Activated CD4-positive, alpha-beta T cell treated with anti-CD3 and anti-CD28 coated beads, Interleukin-2, amount 50 U/mL, for 4 hours (primary cell): ENCODE data around the gene NTM.

Source experiments
- DNase-seq, 2 experiments: peaks; one replicate each; pipeline ENCODE4 v3.0.0-alpha.2; 2020

NTM gene

GRCh38 chr11:131572423-131572822, 202.0 kb downstream of the NTM start:
- no peak for DNase-seq

- no peak for DNase-seq
Measured at GRCh38 chr11:131579932-131580387, 209.5 kb downstream of the NTM start.

- no peak for DNase-seq
Measured at GRCh38 chr11:131580476-131580875, 210.1 kb downstream of the NTM start.

- DNase-seq: no peak
Measured at GRCh38 chr11:131581046-131581445, 210.6 kb downstream of the NTM start.

GRCh38 chr11:131582021-131582525, 211.7 kb downstream of the NTM start:
- no peak for DNase-seq

- DNase-seq: no peak
Measured at GRCh38 chr11:131583421-131583820, 213.0 kb downstream of the NTM start.

GRCh38 chr11:131583938-131584337, 213.5 kb downstream of the NTM start:
- DNase-seq: no peak

- no peak for DNase-seq
Measured at GRCh38 chr11:131584785-131585592, 214.6 kb downstream of the NTM start.

- no peak for DNase-seq
Measured at GRCh38 chr11:131588057-131588456, 217.6 kb downstream of the NTM start.

- no peak for DNase-seq
Measured at GRCh38 chr11:131591051-131591461, 220.6 kb downstream of the NTM start.

- no peak for DNase-seq
Measured at GRCh38 chr11:131592152-131592551, 221.7 kb downstream of the NTM start.

GRCh38 chr11:131592734-131593133, 222.3 kb downstream of the NTM start:
- no peak for DNase-seq

GRCh38 chr11:131593301-131593700, 222.9 kb downstream of the NTM start:
- no peak for DNase-seq

GRCh38 chr11:131595797-131596196, 225.4 kb downstream of the NTM start:
- no peak for DNase-seq

GRCh38 chr11:131597890-131598289, 227.5 kb downstream of the NTM start:
- no peak for DNase-seq

GRCh38 chr11:131598305-131598704, 227.9 kb downstream of the NTM start:
- no peak for DNase-seq

- DNase-seq: no peak
Measured at GRCh38 chr11:131599285-131599684, 228.9 kb downstream of the NTM start.

GRCh38 chr11:131600628-131601027, 230.2 kb downstream of the NTM start:
- DNase-seq: no peak

GRCh38 chr11:131601586-131601985, 231.2 kb downstream of the NTM start:
- DNase-seq: no peak

- no peak for DNase-seq
Measured at GRCh38 chr11:131602431-131602830, 232.0 kb downstream of the NTM start.

- no peak for DNase-seq
Measured at GRCh38 chr11:131606811-131607335, 236.5 kb downstream of the NTM start.

- DNase-seq: no peak
Measured at GRCh38 chr11:131609337-131609736, 238.9 kb downstream of the NTM start.

- no peak for DNase-seq
Measured at GRCh38 chr11:131609921-131610320, 239.5 kb downstream of the NTM start.

GRCh38 chr11:131611322-131611721, 240.9 kb downstream of the NTM start:
- DNase-seq: no peak
